Esophagus muscularis mucosa (tissue), 3 donors: ENCODE data around the gene GLYATL2.

Experiments
- POLR2A ChIP-seq: fragments of 450-650 bp; IDR thresholded peaks from one replicate; pipeline ENCODE4 v1.6.1; 2017; ENCODE audit warnings: antibody characterized with exemption, moderate library complexity, mild to moderate bottlenecking, low read depth
- TF ChIP-seq, protein P1 (sequence below), 3 experiments: fragments of 200-600 bp in 2 of 3; fragments of 450-650 bp in 1 of 3; sonication (generic) in 2 of 3; IDR thresholded peaks; one replicate each; pipeline ENCODE4 v1.5.1; 2017 to 2019; ENCODE audit warnings: antibody characterized with exemption in 3 of 3, mild to moderate bottlenecking in 2 of 3, moderate library complexity in 1 of 3

DNA sequence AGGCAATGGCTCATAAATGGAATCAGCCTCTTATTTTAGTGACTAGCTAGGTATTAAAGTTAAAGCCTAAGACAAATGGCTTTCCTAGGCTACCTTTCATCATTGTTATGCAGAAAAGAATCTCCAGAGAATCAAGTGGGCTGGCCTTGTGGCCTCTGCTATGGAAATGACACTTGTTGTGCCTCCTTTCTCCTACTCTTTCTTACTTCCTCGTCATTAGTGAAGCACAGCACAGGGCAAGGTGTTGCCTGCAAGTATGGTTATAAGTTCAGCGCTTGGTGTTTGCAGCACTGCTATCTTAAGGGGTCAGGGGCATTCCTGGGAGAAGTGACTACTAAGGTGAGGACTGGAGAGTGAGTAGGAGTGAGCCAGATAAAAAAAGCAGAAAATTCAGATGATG, 49.4 kb upstream of the GLYATL2 start:
- TF ChIP-seq, protein P1, sequence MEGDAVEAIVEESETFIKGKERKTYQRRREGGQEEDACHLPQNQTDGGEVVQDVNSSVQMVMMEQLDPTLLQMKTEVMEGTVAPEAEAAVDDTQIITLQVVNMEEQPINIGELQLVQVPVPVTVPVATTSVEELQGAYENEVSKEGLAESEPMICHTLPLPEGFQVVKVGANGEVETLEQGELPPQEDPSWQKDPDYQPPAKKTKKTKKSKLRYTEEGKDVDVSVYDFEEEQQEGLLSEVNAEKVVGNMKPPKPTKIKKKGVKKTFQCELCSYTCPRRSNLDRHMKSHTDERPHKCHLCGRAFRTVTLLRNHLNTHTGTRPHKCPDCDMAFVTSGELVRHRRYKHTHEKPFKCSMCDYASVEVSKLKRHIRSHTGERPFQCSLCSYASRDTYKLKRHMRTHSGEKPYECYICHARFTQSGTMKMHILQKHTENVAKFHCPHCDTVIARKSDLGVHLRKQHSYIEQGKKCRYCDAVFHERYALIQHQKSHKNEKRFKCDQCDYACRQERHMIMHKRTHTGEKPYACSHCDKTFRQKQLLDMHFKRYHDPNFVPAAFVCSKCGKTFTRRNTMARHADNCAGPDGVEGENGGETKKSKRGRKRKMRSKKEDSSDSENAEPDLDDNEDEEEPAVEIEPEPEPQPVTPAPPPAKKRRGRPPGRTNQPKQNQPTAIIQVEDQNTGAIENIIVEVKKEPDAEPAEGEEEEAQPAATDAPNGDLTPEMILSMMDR (IDR thresholded peaks at IDR 0.05): no peak
- TF ChIP-seq POLR2A: no peak
